GM18867 (cell line): ENCODE data around the gene LAMB1.

Source experiments
- ATAC-seq: cut with Tn5 transposase; IDR thresholded peaks from one replicate; pipeline ENCODE4 v1.9.1; 2021; ENCODE audit warnings: mild to moderate bottlenecking, moderate library complexity; ENCODE audit not compliant: unreplicated experiment

Gene LAMB1

DNA sequence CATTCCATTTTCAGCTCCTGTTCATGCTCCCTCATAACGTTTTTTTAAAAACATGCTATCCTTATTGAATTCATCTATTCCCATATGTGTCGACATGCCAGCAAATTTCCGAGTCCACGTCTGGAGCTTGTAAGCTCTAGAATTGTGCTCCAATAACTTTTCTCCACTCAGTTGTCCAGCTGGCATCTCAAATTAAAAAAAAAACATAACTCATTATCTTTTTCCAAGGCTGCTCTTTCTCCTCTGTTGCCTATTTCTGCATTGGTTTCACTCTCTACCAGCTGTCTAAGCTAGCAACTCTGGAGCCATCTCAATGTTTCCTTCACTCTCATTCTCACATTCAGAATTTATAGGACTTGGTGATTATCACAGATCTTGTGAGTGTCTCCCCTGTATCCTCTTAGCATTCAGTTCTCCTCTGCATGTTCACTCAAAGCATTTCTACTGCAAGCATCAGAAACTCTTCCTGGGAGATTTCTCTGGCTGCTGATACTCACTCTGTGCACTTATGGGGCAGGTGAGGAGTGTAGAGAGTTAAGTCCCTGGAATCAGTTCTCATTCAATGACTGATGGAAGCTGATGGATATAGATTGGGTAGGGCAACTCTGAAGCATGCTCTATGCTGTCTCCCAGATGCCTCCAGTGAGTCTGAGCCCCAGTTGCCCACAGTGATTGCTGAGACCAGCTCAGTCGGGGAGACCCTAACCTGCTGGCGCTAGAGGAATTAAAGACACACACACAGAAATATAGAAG is 118.7 kb downstream of the LAMB1 start:
- no peak for ATAC-seq

DNA sequence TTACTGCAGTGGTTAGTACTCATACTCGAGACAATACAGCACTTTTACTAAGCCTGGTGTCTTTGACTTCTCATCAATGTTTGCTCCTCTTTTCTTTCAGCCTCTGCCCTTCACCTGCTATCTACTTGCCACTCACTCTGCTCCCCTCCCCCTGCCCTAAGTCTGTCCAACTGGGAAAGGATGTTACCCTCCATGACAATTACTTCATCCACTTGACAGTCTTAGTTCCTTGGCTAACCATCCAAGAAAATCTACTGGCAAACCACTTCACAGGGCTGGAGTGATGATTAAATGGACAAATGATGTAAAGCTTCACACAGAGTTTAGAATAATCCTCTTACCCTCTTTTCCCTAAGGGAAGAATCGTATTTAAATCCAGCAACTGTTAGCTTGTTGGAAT is 120.2 kb downstream of the LAMB1 start:
- ATAC-seq = no peak

DNA sequence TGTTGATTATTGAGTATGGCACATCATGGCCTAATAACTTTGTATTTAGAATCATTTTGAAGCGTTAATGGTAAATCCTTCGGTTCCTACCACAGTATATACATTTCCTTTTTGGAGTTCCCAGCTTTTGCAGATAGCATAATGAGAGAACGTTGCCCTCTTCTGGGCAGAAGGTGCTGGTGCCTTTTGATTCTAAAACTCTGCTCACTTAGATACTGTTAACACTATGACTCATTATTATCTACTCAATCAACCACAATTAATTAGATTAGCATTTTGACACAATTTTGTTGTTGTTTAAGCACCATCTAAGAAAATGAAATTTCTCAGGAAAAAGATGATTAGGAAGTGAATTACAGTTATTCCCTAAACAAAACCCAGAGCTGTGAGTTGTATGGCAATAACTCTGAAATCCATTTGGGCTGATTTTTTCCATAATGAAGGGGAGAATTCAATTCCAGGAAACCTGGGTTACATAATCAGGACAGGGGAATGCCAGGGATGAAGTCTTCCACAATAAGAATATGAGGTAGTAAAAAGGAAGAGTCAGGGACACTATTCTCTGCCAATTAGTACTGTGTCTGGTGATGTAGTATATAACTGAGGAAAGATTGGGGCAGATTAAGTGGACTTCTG is 123.4 kb downstream of the LAMB1 start:
- ATAC-seq = peak; percentile 82

DNA sequence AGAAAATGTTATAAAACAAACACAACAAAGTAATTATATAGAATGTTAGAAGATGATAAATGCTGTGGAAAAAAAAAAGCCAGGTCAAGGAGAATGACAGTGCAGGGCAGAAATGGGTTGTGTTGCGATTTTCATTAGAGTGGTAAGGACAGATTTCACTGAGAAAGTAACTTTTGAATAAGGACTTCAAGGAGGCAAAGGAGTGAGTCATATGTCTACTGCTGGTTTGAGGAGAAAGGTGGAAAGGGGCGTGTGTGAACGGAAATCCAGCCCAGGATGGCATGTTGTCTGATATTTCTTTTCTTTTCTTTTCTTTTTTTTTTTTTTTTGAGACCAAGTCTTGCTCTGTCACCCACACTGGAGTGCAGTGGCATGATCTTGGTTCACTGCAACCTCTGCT is 124.3 kb downstream of the LAMB1 start:
- ATAC-seq = no peak

DNA sequence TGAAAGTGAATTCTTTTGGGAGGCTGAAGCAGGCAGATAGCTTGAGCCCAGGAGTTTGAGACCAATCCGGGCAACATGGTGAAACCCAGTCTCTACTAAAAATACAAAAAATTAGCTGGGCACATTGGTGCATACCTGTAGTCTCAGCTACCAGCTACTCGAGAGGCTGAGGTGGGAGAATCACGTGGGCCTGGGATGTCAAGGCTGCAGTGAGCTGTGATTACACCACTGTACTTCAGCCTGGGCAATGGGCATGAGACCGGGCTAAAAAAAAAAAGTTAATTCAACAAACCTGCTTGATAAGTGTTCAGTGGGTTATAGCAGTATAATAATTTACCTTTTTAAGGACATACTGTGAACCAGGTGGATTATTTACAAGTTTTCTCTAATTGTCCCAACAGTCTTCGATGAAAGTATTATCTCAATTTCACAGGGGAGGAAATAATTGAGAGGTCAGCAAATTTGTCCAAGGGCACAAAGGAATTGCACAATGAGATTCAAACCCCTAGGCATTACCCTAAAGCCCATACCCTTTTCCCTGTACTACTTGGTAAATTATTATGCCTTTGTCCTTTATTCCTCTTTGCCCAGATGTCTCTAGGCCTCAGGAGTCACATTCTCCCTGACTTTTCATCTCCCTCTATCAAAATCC is 125.1 kb downstream of the LAMB1 start:
- no peak for ATAC-seq

DNA sequence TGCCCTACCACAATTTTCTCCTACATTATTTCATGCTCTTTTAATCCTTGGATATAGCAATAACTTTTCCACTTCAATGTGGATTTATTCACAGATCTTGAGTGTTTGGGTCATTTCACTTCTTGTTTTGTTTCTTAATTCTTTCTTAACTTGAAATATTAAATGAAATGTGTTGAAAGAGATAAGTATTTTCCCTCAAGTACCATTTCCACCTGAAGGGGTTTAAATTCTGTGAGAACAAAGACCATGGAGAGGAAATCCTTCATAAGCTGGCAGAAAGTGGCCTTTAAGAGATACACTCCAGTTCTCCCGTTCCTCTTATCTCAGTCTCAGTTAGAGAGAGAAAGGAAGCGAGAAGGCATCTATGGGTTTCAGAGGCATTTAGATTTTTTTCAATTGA is 126.0 kb downstream of the LAMB1 start:
- no peak for ATAC-seq

DNA sequence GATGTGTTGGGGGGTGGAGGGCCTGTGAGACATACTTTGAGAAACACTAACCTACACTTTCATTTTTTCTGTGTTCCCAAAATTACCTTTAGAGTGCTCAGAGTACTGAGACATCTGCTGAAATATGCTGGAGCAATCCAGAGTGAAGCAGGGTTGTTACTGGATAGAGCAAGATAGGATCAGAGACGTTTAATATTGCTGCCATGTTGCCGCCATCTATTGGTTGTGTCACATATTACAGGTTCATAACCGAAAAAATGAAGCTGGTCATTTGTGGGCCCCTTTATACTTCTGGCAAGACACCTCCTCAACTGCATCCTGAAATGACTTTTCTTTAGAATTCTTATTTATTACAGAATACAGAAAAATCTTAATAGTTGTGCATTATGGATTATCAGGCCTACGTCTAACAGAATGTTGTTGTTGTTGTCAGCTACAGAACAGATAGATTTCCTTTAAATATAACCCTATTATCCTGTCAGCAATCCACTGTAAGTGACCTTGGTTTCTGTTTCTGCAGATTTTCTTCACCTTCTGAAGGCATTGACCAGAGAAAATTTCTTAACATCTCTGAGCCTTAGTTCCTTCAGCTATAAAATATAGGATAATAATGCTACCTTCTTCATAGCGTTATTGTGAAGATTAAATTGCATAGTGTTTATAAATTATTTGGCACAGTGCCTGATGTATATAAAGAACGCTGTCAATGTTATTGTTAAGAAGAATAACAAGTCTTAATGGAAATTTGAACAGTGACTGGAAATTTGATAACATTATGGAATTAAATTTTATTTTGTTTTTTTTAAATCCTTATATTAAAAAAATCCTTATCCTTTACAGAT is 128.1 kb downstream of the LAMB1 start:
- peak; percentile 67 for ATAC-seq

DNA sequence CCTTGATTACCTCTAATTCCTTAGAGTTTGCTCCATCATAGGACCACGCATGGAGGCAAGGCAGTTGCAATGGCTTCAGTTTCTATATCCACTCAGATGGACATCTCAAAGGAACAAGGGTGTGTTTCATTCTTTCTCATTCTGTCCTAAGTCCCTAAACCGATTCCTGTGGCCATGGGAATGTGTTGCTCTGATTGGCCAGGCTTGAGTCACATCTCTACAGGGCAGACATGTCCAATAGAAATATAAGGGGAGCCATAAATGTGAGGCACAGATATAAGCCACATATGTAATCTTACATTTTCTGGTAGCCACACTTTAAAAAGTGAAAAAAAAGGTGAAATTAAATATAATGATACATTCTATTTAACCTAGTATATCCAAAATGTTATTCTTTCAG is 128.8 kb downstream of the LAMB1 start:
- ATAC-seq = no peak
